ENCODE measurements around the gene C2orf68.
"Not testable (repeated sequence)": the region's sequence is repeated elsewhere in the genome, so short reads cannot be mapped to it uniquely, and the experiment has no call there.

GRCh38 chr2:85657399-85657798 lies 45.5 kb upstream of the C2orf68 start:
- not testable (repeated sequence) for TF ChIP-seq POLR2A (IDR thresholded peaks at IDR 0.05; ENCODE audit: low read depth, low read length); POU2F2 (IDR thresholded peaks at IDR 0.05; ENCODE audit: low read depth, low read length); TAF1 (IDR thresholded peaks at IDR 0.05; ENCODE audit: low read depth, low read length); POLR2AphosphoS5 (IDR thresholded peaks at IDR 0.05; ENCODE audit: low read depth, low read length); SPI1 (IDR thresholded peaks at IDR 0.05; ENCODE audit: low read depth, low read length); PAX5 (IDR thresholded peaks at IDR 0.05; ENCODE audit: insufficient read depth, low read length, severe bottlenecking)
